Panc1 (cell line): Measurements from ENCODE around the gene ST7L. TPM values are rescaled to one million over a fixed set of nuclear protein-coding genes. Genes with fewer than 3 reads are reported as not detected.

Experiments used
- ATAC-seq: fragments of 200-7000 bp; cut with Tn5 transposase; 2 replicates; pipeline ENCODE4 v1.9.1; 2020; ENCODE audit warnings: mild to moderate bottlenecking, moderate library complexity
- BruUV-seq: library from RNA; stranded (reverse); fragments of 400-500 nt; replicated peaks from 2 replicates; lab custom pipeline; 2021; lab: Mats Ljungman, UMichigan
- CTCF ChIA-PET: fragments of 300-600 bp; sonication (Branson Sonifier 250); formaldehyde crosslinking; loops from one replicate; lab custom pipeline; 2022; ENCODE audit warnings: antibody characterized with exemption; lab: Charles Lee
- POLR2A ChIA-PET: fragments of 300-600 bp; sonication (Branson Sonifier 250); formaldehyde crosslinking; loops from one replicate; lab custom pipeline; 2022; ENCODE audit warnings: antibody characterized with exemption; lab: Charles Lee
- DNase-seq: peaks from one replicate; pipeline ENCODE4 v3.0.0-alpha.2; 2010; ENCODE audit warnings: low read depth, low spot score
- H3K27ac ChIP-seq: 2 replicates; pipeline ENCODE4 v1.5.1; 2011; ENCODE audit warnings: mild to moderate bottlenecking, low read length, inconsistent platforms
- H3K27me3 ChIP-seq: fragments of 200-500 bp; sonication (Bioruptor generic); 2 replicates; pipeline ENCODE4 v1.6.0; 2014; ENCODE audit warnings: low read length, inconsistent platforms; ENCODE audit not compliant: control insufficient read depth, insufficient read depth
- H3K36me3 ChIP-seq: fragments of 200-500 bp; sonication (Bioruptor generic); 2 replicates; pipeline ENCODE4 v1.5.1; 2014; ENCODE audit warnings: inconsistent platforms, mild to moderate bottlenecking, low read length, moderate library complexity; ENCODE audit not compliant: control insufficient read depth, insufficient read depth
- H3K4me1 ChIP-seq: 2 replicates; pipeline ENCODE4 v1.5.1; 2011; ENCODE audit warnings: inconsistent platforms, mild to moderate bottlenecking, low read length, moderate library complexity; ENCODE audit not compliant: control insufficient read depth, insufficient read depth
- H3K4me3 ChIP-seq, 2 experiments: 2 replicates each; pipeline ENCODE4 v1.5.1; 2011 to 2012; ENCODE audit warnings: low read depth in 2 of 2, low read length in 2 of 2, mild to moderate bottlenecking in 2 of 2, inconsistent platforms in 1 of 2, moderate library complexity in 1 of 2
- H3K9me3 ChIP-seq: fragments of 200-500 bp; sonication (Bioruptor generic); 2 replicates; pipeline ENCODE4 v1.5.1; 2014; ENCODE audit warnings: low read depth, mild to moderate bottlenecking, inconsistent platforms, low read length, moderate library complexity; ENCODE audit not compliant: control insufficient read depth, insufficient read depth
- POLR2AphosphoS5 ChIP-seq: IDR thresholded peaks from 2 replicates; pipeline ENCODE4 v1.6.1; 2012; ENCODE audit warnings: mild to moderate bottlenecking, low read depth, low read length, moderate library complexity
- SIN3A ChIP-seq: IDR thresholded peaks from 2 replicates; pipeline ENCODE4 v1.6.1; 2012; ENCODE audit warnings: low read depth, mild to moderate bottlenecking, low read length, moderate library complexity, borderline replicate concordance; ENCODE audit not compliant: insufficient read depth
- TCF7L2 ChIP-seq: IDR thresholded peaks from 2 replicates; pipeline ENCODE4 v1.6.1; 2011; ENCODE audit warnings: mild to moderate bottlenecking, low read depth, low read length, inconsistent platforms
- in situ Hi-C: cut with HindIII; loops from 2 replicates; pipeline ENCODE4 v1.10.0; 2016; ENCODE audit warnings: low sequenced_read_pairs, low pct_unique_long_range_greater_than_20kb
- intact Hi-C: fragments of 100-400 bp; cut with micrococcal nuclease; formaldehyde crosslinking; loops from one replicate; pipeline ENCODE4 v1.10.0; 2022; ENCODE audit not compliant: unreplicated experiment
- total RNA-seq: library from RNA; stranded (reverse); gene quantifications from one replicate; pipeline ENCODE4 v1.2.1, GENCODE V29; 2021; ENCODE audit not compliant: unreplicated experiment
- TF ChIP-seq, protein P1 (sequence below), 2 experiments: IDR thresholded peaks; 2 replicates each; pipeline ENCODE4 v1.6.1; 2011 to 2012; ENCODE audit warnings: low read depth in 2 of 2, control low read depth in 1 of 2, low read length in 1 of 2, mild to moderate bottlenecking in 1 of 2, moderate library complexity in 1 of 2; ENCODE audit not compliant: insufficient read depth in 1 of 2
- TF ChIP-seq, protein P2 (sequence below): fragments of 450-650 bp; IDR thresholded peaks from 2 replicates; pipeline ENCODE4 v1.5.1; 2017; ENCODE audit warnings: mild to moderate bottlenecking

ST7L gene
- total RNA-seq, 1 experiment from 2014 or later = 13.4 TPM

DNA sequence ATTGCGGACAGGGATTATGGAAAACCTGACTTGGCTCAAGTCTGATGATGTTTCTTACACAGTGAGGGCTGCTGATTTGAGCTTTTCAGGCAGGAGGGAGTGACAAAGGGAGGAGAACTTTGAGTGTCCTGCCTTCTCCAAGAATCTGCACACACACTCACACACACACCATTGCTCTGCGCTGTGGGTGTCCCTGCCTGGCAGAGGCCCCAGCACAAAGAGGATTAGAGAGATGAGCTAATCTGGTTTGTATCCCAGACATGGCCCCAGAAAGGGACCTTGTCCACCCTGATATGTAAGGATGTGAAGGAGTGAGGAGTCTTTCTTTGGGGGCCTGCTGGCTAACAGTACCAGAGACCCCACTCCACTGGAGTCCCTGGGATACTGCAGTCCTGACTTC is 116.1 kb downstream of the ST7L start:
- no peak for ATAC-seq
- H3K27me3 ChIP-seq = no peaks in the 10 kb centered on the region
- no peaks in the 10 kb centered on the region for H3K9me3 ChIP-seq
- no peak overlapping the region for H3K4me3 ChIP-seq
- ChIA-PET POLR2A (no interaction called here), CTCF (no interaction called here)
- no peaks in the 10 kb centered on the region for H3K36me3 ChIP-seq
- in situ Hi-C loops = no loop called here
- no TSS peak for BruUV-seq
- DNase-seq = no peak
- H3K4me1 ChIP-seq = no peaks in the 10 kb centered on the region; the same call in 1 of the 2 replicates
- TF ChIP-seq, protein P1, sequence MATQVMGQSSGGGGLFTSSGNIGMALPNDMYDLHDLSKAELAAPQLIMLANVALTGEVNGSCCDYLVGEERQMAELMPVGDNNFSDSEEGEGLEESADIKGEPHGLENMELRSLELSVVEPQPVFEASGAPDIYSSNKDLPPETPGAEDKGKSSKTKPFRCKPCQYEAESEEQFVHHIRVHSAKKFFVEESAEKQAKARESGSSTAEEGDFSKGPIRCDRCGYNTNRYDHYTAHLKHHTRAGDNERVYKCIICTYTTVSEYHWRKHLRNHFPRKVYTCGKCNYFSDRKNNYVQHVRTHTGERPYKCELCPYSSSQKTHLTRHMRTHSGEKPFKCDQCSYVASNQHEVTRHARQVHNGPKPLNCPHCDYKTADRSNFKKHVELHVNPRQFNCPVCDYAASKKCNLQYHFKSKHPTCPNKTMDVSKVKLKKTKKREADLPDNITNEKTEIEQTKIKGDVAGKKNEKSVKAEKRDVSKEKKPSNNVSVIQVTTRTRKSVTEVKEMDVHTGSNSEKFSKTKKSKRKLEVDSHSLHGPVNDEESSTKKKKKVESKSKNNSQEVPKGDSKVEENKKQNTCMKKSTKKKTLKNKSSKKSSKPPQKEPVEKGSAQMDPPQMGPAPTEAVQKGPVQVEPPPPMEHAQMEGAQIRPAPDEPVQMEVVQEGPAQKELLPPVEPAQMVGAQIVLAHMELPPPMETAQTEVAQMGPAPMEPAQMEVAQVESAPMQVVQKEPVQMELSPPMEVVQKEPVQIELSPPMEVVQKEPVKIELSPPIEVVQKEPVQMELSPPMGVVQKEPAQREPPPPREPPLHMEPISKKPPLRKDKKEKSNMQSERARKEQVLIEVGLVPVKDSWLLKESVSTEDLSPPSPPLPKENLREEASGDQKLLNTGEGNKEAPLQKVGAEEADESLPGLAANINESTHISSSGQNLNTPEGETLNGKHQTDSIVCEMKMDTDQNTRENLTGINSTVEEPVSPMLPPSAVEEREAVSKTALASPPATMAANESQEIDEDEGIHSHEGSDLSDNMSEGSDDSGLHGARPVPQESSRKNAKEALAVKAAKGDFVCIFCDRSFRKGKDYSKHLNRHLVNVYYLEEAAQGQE (IDR thresholded peaks at IDR 0.05; ENCODE audit: insufficient read depth in 1 of 2, low read depth in 2 of 2, low read length in 1 of 2) = no peak
- TF ChIP-seq SIN3A = no peak
- TF ChIP-seq, protein P2, sequence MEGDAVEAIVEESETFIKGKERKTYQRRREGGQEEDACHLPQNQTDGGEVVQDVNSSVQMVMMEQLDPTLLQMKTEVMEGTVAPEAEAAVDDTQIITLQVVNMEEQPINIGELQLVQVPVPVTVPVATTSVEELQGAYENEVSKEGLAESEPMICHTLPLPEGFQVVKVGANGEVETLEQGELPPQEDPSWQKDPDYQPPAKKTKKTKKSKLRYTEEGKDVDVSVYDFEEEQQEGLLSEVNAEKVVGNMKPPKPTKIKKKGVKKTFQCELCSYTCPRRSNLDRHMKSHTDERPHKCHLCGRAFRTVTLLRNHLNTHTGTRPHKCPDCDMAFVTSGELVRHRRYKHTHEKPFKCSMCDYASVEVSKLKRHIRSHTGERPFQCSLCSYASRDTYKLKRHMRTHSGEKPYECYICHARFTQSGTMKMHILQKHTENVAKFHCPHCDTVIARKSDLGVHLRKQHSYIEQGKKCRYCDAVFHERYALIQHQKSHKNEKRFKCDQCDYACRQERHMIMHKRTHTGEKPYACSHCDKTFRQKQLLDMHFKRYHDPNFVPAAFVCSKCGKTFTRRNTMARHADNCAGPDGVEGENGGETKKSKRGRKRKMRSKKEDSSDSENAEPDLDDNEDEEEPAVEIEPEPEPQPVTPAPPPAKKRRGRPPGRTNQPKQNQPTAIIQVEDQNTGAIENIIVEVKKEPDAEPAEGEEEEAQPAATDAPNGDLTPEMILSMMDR = no peak
- no peak for TF ChIP-seq TCF7L2
- no peak for TF ChIP-seq POLR2AphosphoS5
- intact Hi-C loops = loop anchor here (10.0 kb wide), 1 partner anchor 112 kb away; the partner anchor contains the start of genes CAPZA1 and ST7L
- no peak overlapping the region for H3K27ac ChIP-seq

DNA sequence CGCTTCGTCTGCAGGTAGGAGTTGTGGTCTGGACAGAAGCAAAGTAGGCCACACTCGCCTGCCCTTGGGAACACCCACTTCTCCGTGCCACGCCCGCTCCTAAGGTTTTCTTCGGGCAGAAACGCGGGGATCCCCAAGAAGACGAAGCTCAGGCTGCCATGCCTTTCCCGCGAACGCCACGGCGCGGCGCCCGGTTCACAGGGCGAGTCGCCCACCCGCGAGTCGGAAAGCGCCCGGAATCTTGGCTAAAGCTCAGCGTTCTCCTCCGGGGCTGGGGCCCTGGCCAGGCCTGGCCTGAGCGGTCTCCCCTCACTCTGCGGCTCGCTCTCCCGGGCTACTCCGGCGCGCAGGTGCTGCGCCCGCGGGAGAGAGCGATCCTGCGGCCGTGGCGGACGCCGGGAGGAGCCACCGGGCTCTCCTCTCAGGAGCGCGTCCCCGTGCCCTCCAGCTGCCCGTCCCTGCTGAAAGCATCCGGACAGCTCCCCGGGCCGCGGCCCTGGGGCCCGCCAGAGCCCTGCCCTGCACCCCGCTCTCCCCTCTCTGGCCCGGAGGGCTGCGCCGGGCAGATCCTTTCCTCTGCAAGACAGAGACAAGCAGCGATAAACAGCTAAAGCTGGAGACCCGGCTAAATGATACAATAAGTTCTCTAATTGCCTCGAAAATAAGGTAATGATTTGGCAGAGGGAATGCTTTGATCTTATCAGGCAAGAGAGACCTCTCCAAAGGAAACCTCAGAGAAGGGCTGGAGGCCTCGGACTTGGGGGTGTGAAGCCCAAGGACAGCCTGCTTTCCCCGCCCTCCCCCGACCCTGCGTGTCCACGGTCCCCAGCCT is 116.9 kb downstream of the ST7L start:
- H3K9me3 ChIP-seq = no peaks in the 10 kb centered on the region
- in situ Hi-C loops (no loop called here), intact Hi-C loops (loop anchor here (10.0 kb wide), 1 partner anchor 113 kb away; the partner anchor contains the start of genes CAPZA1 and ST7L)
- ATAC-seq (peak; percentile 80), DNase-seq (peak; percentile 24)
- no TSS peak for BruUV-seq
- H3K27ac ChIP-seq = no peak overlapping the region
- H3K4me3 ChIP-seq = peak overlapping the region; percentile 47 to 56
- no peaks in the 10 kb centered on the region for H3K27me3 ChIP-seq
- ChIA-PET CTCF (interaction anchor here (0.7 to 1.6 kb wide), 2 partner anchors 11 to 112 kb away, joined by 3 to 5 read pairs; no protein-coding TSS in a partner anchor), POLR2A (no interaction called here)
- TF ChIP-seq, protein P2 = peak; percentile 80
- TF ChIP-seq, protein P1 (IDR thresholded peaks at IDR 0.05; ENCODE audit: insufficient read depth in 1 of 2, low read depth in 2 of 2, low read length in 1 of 2) = peak in 1 of 2 experiments; percentile 33; a peak in 1 of 4 replicates
- TF ChIP-seq POLR2AphosphoS5 (no peak), TCF7L2 (no peak), SIN3A (no peak)
- no peaks in the 10 kb centered on the region; the same call in 1 of the 2 replicates for H3K4me1 ChIP-seq
- no peaks in the 10 kb centered on the region for H3K36me3 ChIP-seq
